Stomach (tissue), 4 donors: ENCODE measurements around the gene CMTM6.

Experiments
- EP300 ChIP-seq: sonication (generic); formaldehyde crosslinking; IDR thresholded peaks from one replicate; pipeline ENCODE4 v1.6.1; 2017; ENCODE audit warnings: antibody characterized with exemption
- POLR2A ChIP-seq, 4 donors: fragments of 450-650 bp; IDR thresholded peaks; one replicate each; pipeline ENCODE4 v1.6.1; 2016; ENCODE audit warnings: antibody characterized with exemption in 4 of 4, control low read depth in 2 of 4, mild to moderate bottlenecking in 1 of 4, moderate library complexity in 1 of 4
- POLR2AphosphoS5 ChIP-seq, 3 donors: sonication (generic); formaldehyde crosslinking; IDR thresholded peaks; one replicate each; pipeline ENCODE4 v1.6.1; 2016; ENCODE audit warnings: antibody characterized with exemption in 3 of 3
- TF ChIP-seq, protein P1 (sequence below), 7 experiments: fragments of 450-650 bp in 4 of 7; fragments of 200-600 bp in 3 of 7; sonication (generic) in 3 of 7; IDR thresholded peaks; one replicate each; pipeline ENCODE4 v1.5.1; 2016 to 2019; ENCODE audit warnings: antibody characterized with exemption in 7 of 7, control low read depth in 2 of 7, mild to moderate bottlenecking in 1 of 7

DNA sequence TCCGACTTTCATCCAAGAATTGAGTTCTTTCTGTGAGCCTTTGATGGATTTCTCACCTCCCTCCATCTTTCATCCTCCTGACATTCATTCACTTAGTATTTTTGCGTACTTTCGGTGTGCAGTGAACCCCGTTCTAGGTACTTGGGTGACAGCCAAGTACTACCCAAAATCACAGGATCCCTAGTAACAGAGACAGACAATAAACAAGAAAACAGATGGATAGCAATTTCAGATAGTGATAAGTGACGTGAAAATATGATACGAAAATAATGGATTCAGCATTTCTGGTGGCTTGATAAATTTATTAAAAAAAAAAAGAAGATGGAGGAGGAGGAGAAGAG, 264 bp upstream of the CMTM6 start:
- TF ChIP-seq, protein P1, sequence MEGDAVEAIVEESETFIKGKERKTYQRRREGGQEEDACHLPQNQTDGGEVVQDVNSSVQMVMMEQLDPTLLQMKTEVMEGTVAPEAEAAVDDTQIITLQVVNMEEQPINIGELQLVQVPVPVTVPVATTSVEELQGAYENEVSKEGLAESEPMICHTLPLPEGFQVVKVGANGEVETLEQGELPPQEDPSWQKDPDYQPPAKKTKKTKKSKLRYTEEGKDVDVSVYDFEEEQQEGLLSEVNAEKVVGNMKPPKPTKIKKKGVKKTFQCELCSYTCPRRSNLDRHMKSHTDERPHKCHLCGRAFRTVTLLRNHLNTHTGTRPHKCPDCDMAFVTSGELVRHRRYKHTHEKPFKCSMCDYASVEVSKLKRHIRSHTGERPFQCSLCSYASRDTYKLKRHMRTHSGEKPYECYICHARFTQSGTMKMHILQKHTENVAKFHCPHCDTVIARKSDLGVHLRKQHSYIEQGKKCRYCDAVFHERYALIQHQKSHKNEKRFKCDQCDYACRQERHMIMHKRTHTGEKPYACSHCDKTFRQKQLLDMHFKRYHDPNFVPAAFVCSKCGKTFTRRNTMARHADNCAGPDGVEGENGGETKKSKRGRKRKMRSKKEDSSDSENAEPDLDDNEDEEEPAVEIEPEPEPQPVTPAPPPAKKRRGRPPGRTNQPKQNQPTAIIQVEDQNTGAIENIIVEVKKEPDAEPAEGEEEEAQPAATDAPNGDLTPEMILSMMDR (IDR thresholded peaks at IDR 0.05) = no peak
- TF ChIP-seq POLR2A (IDR thresholded peaks at IDR 0.05) = no peak
- no peak for TF ChIP-seq POLR2AphosphoS5 (IDR thresholded peaks at IDR 0.05)
- no peak for TF ChIP-seq EP300
